Esophagus muscularis mucosa (tissue), 4 donors: Measurements from ENCODE around the gene DPYSL3. TPM values are rescaled to one million over a fixed set of nuclear protein-coding genes. Genes with fewer than 3 reads are reported as not detected.

Source experiments
- DNase-seq: peaks from one replicate; pipeline ENCODE4 v3.0.0-alpha.2; 2017; ENCODE audit errors: extremely low spot score
- H3K27ac ChIP-seq, 4 donors: fragments of 200-600 bp; sonication (generic); replicated peaks in 1 of 4; 1 replicate in 3 of 4; 2 replicates in 1 of 4; pipeline ENCODE4 v1.5.1; 2016 to 2019; ENCODE audit warnings: mild to moderate bottlenecking in 1 of 4
- H3K27me3 ChIP-seq, 4 donors: fragments of 200-600 bp; sonication (generic); one replicate each; pipeline versions ENCODE4 v1.5.1 to v1.6.0; 2016 to 2019
- H3K36me3 ChIP-seq, 4 donors: fragments of 200-600 bp; sonication (generic); one replicate each; pipeline ENCODE4 v1.5.1; 2016 to 2019
- H3K4me1 ChIP-seq, 4 donors: fragments of 200-600 bp; sonication (generic); one replicate each; pipeline ENCODE4 v1.5.1; 2016 to 2019
- H3K4me3 ChIP-seq, 4 donors: fragments of 200-600 bp; sonication (generic); 1 replicate in 2 of 4; 2 replicates in 2 of 4; pipeline ENCODE4 v1.5.1; 2016 to 2019; ENCODE audit warnings: mild to moderate bottlenecking in 4 of 4, moderate library complexity in 1 of 4
- H3K9me3 ChIP-seq, 4 donors: fragments of 200-600 bp; sonication (generic); 1 replicate in 3 of 4; 2 replicates in 1 of 4; pipeline ENCODE4 v1.5.1; 2016 to 2019
- CTCF ChIP-seq, 3 experiments: fragments of 200-600 bp in 2 of 3; fragments of 450-650 bp in 1 of 3; sonication (generic) in 2 of 3; IDR thresholded peaks; one replicate each; pipeline ENCODE4 v1.5.1; 2017 to 2019; ENCODE audit warnings: antibody characterized with exemption in 3 of 3, mild to moderate bottlenecking in 2 of 3, moderate library complexity in 1 of 3
- EP300 ChIP-seq: sonication (generic); formaldehyde crosslinking; IDR thresholded peaks from one replicate; pipeline ENCODE4 v1.6.1; 2017; ENCODE audit warnings: antibody characterized with exemption
- POLR2A ChIP-seq: fragments of 450-650 bp; IDR thresholded peaks from one replicate; pipeline ENCODE4 v1.6.1; 2017; ENCODE audit warnings: antibody characterized with exemption, moderate library complexity, mild to moderate bottlenecking, low read depth
- POLR2AphosphoS5 ChIP-seq, 2 donors: sonication (generic); formaldehyde crosslinking; IDR thresholded peaks; one replicate each; pipeline ENCODE4 v1.6.1; 2017; ENCODE audit warnings: antibody characterized with exemption in 2 of 2
- WGBS: methylation state at CpG from one replicate; pipeline ENCODE4 v1.1.5; 2018; 5-methylcytosine and 5-hydroxymethylcytosine counted together
- intact Hi-C: fragments of 100-400 bp; cut with DNase I; formaldehyde crosslinking; loops from one replicate; pipeline ENCODE4 v1.15.1; 2023
- total RNA-seq, 4 donors: library from RNA; depleted of rRNA; stranded (reverse); fragments of >200 nt; gene quantifications; one replicate each; pipeline versions ENCODE4 v1.1.0 to v1.2.1, GENCODE V29; 2016

The DPYSL3 gene
- total RNA-seq, 4 donors from 2014 or later: 295 to 449 (median 378) TPM

- DNase-seq: no peak
- intact Hi-C loops: no loop called here
- Histone ChIP-seq H3K4me3 (no peak overlapping the region), H3K36me3 (no peaks in the 10 kb centered on the region), H3K27ac (no peak overlapping the region), H3K9me3 (no peaks in the 10 kb centered on the region), H3K4me1 (peaks cover 0 to 7% (median 6%) of the 10 kb centered on the region in 4 donors), H3K27me3 (no peaks in the 10 kb centered on the region)
- TF ChIP-seq POLR2AphosphoS5 (IDR thresholded peaks at IDR 0.05): no peak
- no peak for TF ChIP-seq EP300
- 89% methylated on average over 3 of the region's 3 CpGs for WGBS
These were observed 3.0 kb upstream of the DPYSL3 start for GRCh38 chr5:147512659-147513379.

- no peaks in the 10 kb centered on the region for H3K36me3 ChIP-seq
- peaks cover 0 to 25% (median 24%) of the 10 kb centered on the region in 4 donors for H3K4me1 ChIP-seq
- TF ChIP-seq CTCF (IDR thresholded peaks at IDR 0.05) (no peak), POLR2A (no peak), POLR2AphosphoS5 (IDR thresholded peaks at IDR 0.05) (no peak), EP300 (no peak)
- 94% methylated on average over 7 of the region's 7 CpGs for WGBS
- H3K9me3 ChIP-seq: no peaks in the 10 kb centered on the region
- intact Hi-C loops: no loop called here
- H3K4me3 ChIP-seq: no peak overlapping the region
- no peaks in the 10 kb centered on the region for H3K27me3 ChIP-seq
- no peak for DNase-seq
- H3K27ac ChIP-seq: peak overlapping the region in 3 of 4 donors; percentile 90 to 98 (median 93)
These were observed 1.0 kb upstream of the DPYSL3 start for GRCh38 chr5:147510885-147511284.

- WGBS: 0% methylated on average over 2 of the region's 50 CpGs
- TF ChIP-seq EP300 (peak; percentile 8), POLR2AphosphoS5 (IDR thresholded peaks at IDR 0.05) (peak in 1 of 2 donors; percentile 22), CTCF (IDR thresholded peaks at IDR 0.05) (no peak), POLR2A (no peak)
- Histone ChIP-seq H3K4me3 (peak overlapping the region; percentile 67 to 94 (median 86)), H3K27ac (peak overlapping the region; percentile 90 to 98 (median 92)), H3K36me3 (no peaks in the 10 kb centered on the region), H3K27me3 (no peaks in the 10 kb centered on the region), H3K9me3 (no peaks in the 10 kb centered on the region), H3K4me1 (peaks cover 12 to 42% (median 40%) of the 10 kb centered on the region in 4 donors)
- DNase-seq: no peak
- intact Hi-C loops: loop anchor here (2.0 to 5.0 kb wide), 3 partner anchors 50 to 107 kb away; no protein-coding TSS in a partner anchor
These were observed 693 bp downstream of the DPYSL3 start for GRCh38 chr5:147509041-147509709.

- H3K4me3 ChIP-seq: peak overlapping the region; percentile 67 to 94 (median 86)
- H3K4me1 ChIP-seq: peaks cover 17 to 47% (median 45%) of the 10 kb centered on the region in 4 donors
- WGBS: 31% methylated on average over 7 of the region's 7 CpGs
- no peaks in the 10 kb centered on the region for H3K9me3 ChIP-seq
- H3K36me3 ChIP-seq: no peaks in the 10 kb centered on the region
- H3K27me3 ChIP-seq: no peaks in the 10 kb centered on the region
- TF ChIP-seq POLR2AphosphoS5 (IDR thresholded peaks at IDR 0.05) (no peak), POLR2A (no peak), EP300 (no peak), CTCF (IDR thresholded peaks at IDR 0.05) (no peak)
- intact Hi-C loops: loop anchor here (2.0 to 5.0 kb wide), 3 partner anchors 50 to 106 kb away; no protein-coding TSS in a partner anchor
- H3K27ac ChIP-seq: peak overlapping the region; percentile 90 to 98 (median 92)
- DNase-seq: no peak
These were observed 1.2 kb downstream of the DPYSL3 start for GRCh38 chr5:147508711-147509040.

- Histone ChIP-seq H3K4me3 (peak overlapping the region; percentile 67 to 94 (median 86)), H3K27ac (peak overlapping the region; percentile 90 to 98 (median 92)), H3K27me3 (no peaks in the 10 kb centered on the region), H3K36me3 (no peaks in the 10 kb centered on the region), H3K4me1 (peaks cover 24 to 58% (median 54%) of the 10 kb centered on the region in 4 donors), H3K9me3 (no peaks in the 10 kb centered on the region)
- intact Hi-C loops: loop anchor here (2.0 to 5.0 kb wide), 3 partner anchors 51 to 105 kb away; no protein-coding TSS in a partner anchor
- TF ChIP-seq POLR2AphosphoS5 (IDR thresholded peaks at IDR 0.05) (peak; percentile 62 to 94), EP300 (peak; percentile 6), POLR2A (no peak), CTCF (IDR thresholded peaks at IDR 0.05) (no peak)
- 26% methylated on average over 7 of the region's 7 CpGs for WGBS
- no peak for DNase-seq
These were observed 2.3 kb downstream of the DPYSL3 start for GRCh38 chr5:147507480-147508126.
